Stimulated activated CD8-positive, alpha-beta memory T cell treated with anti-CD3 and anti-CD28 coated beads, Interleukin-15, amount 100 ng/mL, for 24 hours (primary cell): ENCODE measurements around the gene PRR20A.
"Not testable (repeated sequence)": the region's sequence is repeated elsewhere in the genome, so short reads cannot be mapped to it uniquely, and the experiment has no call there.

Experiments used
- DNase-seq: peaks from one replicate; pipeline ENCODE4 v3.0.0-alpha.2; 2020; ENCODE audit warnings: low read depth

PRR20A gene

DNA sequence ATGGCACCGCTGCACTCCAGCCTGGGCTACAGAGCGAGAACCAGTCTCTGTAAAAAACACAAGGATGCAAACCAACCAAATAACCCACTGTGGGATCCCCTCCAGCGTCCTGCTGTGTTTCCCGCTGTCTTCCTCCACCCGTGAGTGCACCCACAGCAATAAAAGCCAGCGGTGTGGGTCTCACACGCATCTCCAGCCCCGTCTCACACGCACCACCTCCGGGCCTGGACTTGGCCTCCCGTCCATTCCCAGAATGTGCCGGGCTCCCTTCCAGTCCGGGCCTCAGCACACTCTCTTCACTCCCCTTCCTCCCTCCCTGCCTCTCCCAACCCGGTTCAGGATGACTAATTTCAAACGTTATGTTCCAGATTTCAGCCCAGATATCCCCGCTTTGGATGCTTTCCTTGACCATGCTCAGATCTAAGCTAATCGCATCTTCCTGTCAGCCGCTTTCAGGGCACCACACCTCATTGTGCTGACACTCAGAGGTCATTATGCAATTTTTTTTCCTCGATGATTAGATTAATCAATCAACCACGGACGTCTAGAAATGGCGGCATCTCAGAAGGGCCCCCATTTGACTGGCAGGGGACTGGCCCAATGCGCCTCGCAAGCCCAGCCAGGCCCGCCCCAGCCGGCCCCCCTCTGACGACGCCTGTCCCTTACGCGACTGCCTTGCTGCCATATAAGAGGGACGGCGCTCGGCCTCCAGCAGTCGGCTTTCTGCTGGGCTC is at the start of gene PRR20A:
Gene PRR20A, plus strand, starts transcription at position 684 of the 734 bp plus-strand sequence. CDS start 387 bp downstream, outside the sequence.
- DNase-seq: not testable (repeated sequence)

DNA sequence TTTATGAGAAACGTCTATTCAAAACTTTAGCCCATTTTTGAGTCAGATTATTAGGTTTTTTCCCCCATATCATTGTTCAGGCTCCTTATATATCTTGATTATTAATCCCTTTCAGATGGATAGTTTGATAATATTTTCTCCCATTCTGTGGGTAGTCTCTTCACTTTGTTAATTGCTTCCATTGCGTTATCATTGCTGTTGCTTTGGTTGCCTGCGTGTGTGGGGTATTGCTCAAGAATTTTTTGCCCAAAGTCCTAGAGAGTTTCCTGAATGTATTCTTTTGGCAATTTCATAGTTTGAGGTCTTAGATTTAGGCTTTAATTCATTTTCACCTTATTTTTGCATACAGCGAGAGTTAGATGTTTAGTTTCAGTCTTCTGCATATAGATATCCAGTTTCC is 25.8 kb upstream of the PRR20A start:
- no peak for DNase-seq

DNA sequence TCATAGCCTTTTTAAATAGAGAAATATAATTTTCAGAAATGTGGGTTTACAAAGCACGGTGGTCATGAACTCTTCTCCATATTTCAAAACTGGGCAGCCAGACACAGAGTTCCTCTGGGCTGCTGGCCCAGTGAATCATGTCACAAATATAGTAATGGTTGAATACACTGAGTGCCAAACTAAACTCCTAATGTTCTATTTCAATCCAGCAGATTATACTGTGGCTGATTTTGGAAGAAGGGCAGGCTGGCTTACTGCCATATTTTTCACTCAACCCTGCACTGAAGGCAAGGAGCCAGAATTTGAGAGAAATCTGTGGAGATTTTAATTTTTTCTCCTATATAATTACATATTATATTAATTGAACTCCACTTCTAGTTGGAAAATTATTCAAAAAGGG is 17.0 kb upstream of the PRR20A start:
- DNase-seq: no peak

DNA sequence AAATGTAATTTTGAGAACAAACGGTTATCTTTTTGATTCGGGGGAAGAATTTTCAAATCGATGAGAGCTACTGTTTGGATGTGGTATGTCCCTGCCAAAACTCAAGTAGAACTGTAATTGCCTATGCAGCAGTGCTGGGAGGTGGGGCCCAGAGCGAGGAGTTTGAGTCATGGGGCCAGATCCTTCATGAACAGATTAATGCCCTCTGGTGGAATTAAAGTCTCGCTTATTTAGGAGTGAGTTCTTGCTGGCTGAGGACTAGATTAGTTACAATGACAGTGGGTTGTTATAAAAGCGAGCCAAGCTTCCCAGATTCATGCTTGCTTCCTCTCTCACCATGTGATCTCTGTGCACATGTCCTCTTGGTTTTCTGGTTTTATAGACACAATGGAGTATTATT is 11.8 kb upstream of the PRR20A start:
- DNase-seq: no peak

DNA sequence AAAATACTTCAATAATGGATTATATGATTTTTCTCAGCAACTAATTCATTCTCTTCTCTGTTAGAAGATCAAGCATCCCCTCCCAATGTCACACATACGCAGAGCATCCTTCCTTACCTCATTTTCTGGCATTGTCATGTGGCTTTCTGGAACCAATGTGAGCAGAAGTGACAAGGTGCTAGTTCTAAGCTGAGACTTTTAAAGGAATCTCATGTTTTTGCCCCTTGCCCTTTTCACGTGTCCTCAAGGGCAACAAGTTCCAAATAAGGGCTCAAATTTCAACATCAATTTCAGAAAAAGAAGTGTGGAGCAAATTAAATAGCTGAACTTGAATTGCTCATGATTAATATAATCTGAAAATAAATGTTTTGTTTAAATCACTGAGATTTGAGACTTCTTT is 4.6 kb upstream of the PRR20A start:
- no peak for DNase-seq

DNA sequence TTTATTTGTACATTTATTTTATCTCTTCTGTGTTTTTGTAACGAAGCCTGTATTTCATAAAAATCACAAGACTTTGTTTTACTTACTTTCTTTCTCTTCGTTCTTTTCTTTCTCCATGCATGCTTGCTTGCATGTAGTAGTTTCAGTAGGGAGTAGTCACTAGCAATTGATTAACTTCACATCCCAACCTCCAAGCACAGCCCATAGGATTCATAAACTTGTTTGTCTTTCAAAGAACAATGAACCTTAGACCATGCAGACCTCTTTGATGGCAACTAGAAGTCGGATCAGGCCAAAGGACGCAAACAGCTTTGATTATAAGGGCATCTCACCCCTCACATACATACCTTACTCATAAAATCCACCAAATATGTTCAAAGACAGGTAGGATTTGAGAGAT is 3.1 kb upstream of the PRR20A start:
- no peak for DNase-seq

DNA sequence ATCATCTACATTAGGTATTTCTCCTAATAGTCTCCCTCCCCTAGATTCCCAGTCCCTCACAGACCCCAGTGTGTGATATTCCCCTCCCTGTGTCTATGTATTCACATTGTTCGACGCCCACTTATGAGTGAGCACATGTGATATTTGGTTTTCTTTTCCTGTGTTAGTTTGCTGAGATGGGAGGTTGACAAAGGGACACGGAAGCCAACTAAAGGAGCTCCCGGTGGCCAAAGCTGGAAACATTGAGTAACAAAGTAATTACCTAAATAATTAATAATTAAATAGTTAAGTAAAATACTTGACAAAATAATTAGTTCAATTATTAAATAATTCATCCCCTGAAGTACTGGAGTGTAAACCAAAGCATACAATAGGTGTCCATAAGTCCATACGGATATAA is 1.7 kb upstream of the PRR20A start:
- no peak for DNase-seq

DNA sequence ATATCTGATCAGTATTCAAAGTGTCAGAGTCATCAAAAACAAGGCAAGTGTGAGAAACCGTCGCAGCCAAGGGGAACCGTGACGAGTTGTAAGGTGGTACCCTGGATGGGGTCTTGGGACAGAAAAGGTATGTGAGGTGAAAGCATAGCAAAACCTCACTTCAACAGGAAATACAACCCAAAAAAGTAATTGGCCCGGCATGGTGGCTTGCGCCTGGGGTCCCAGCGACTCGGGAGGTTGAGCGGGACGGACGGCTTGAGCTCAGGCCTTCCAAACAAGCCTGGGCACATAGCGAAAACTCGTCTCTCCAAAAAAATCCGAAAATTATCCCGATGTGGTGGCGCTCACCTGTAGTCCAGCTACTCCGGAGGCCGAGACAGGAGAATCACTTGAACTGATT is 937 bp upstream of the PRR20A start:
- DNase-seq: not testable (repeated sequence)

DNA sequence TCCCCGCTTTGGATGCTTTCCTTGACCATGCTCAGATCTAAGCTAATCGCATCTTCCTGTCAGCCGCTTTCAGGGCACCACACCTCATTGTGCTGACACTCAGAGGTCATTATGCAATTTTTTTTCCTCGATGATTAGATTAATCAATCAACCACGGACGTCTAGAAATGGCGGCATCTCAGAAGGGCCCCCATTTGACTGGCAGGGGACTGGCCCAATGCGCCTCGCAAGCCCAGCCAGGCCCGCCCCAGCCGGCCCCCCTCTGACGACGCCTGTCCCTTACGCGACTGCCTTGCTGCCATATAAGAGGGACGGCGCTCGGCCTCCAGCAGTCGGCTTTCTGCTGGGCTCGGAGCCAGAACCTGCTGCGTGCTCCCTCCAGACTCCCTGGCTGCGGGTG is 6.5 kb downstream of the PRR20A start, which contains the start of gene PRR20B:
Gene PRR20B, plus strand, starts transcription at position 301 of the 400 bp plus-strand sequence. CDS start 387 bp downstream, outside the sequence.
- DNase-seq: not testable (repeated sequence)

DNA sequence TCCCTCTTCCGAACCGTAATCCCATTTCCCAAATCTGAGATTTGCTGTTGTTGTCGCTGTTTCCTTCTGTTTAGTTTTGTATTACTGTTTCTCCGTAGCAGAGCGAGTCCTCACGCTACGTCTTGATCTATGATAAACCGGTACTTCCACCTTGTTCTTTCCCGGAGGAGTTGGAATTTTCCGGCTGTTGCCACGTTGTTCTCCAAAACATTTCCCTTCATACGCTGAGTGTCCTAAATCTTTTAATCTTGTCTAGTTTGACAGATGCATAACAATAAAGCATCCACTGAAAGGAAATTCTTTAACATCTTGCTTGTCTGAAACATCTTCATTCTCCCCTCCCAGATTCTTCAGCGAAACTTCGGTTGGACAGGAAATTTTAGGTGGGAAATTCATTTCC is 7.4 kb downstream of the PRR20A start:
- DNase-seq: not testable (repeated sequence)

DNA sequence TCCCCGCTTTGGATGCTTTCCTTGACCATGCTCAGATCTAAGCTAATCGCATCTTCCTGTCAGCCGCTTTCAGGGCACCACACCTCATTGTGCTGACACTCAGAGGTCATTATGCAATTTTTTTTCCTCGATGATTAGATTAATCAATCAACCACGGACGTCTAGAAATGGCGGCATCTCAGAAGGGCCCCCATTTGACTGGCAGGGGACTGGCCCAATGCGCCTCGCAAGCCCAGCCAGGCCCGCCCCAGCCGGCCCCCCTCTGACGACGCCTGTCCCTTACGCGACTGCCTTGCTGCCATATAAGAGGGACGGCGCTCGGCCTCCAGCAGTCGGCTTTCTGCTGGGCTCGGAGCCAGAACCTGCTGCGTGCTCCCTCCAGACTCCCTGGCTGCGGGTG is 13.0 kb downstream of the PRR20A start, which contains the start of gene PRR20C:
Gene PRR20C, plus strand, starts transcription at position 301 of the 400 bp plus-strand sequence. CDS start 387 bp downstream, outside the sequence.
- not testable (repeated sequence) for DNase-seq

DNA sequence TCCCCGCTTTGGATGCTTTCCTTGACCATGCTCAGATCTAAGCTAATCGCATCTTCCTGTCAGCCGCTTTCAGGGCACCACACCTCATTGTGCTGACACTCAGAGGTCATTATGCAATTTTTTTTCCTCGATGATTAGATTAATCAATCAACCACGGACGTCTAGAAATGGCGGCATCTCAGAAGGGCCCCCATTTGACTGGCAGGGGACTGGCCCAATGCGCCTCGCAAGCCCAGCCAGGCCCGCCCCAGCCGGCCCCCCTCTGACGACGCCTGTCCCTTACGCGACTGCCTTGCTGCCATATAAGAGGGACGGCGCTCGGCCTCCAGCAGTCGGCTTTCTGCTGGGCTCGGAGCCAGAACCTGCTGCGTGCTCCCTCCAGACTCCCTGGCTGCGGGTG is 19.6 kb downstream of the PRR20A start, which contains the start of gene PRR20D:
Gene PRR20D, plus strand, starts transcription at position 301 of the 400 bp plus-strand sequence. CDS start 387 bp downstream, outside the sequence.
- DNase-seq: not testable (repeated sequence)

DNA sequence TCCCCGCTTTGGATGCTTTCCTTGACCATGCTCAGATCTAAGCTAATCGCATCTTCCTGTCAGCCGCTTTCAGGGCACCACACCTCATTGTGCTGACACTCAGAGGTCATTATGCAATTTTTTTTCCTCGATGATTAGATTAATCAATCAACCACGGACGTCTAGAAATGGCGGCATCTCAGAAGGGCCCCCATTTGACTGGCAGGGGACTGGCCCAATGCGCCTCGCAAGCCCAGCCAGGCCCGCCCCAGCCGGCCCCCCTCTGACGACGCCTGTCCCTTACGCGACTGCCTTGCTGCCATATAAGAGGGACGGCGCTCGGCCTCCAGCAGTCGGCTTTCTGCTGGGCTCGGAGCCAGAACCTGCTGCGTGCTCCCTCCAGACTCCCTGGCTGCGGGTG is 26.2 kb downstream of the PRR20A start, which contains the start of gene PRR20E:
Gene PRR20E, plus strand, starts transcription at position 301 of the 400 bp plus-strand sequence. CDS start 387 bp downstream, outside the sequence.
- DNase-seq: not testable (repeated sequence)

DNA sequence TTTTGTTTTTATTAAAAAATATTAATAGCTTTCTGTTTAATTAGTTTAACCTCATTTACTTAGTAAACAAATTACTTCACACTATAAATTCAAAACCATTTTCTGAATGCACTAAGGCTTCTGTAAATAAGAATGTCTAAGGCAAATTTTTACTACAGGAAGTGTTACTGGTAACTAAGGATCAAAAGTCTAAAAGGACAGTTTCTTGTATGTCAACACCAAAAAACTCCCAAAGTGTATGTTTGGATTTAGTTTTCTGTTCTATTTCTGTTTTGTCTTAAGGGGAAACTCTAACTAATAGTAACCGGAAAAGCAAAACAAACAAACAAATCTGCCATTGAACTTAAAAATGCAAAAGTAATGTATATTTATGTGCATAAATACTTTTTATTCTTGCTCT is 50.9 kb downstream of the PRR20A start:
- no peak for DNase-seq
